GM18909 (cell line): ENCODE data around the gene HSPB2.
"Not testable (repeated sequence)": the region's sequence is repeated elsewhere in the genome, so short reads cannot be mapped to it uniquely, and the experiment has no call there.

Experiments
- ATAC-seq: cut with Tn5 transposase; IDR thresholded peaks from one replicate; pipeline ENCODE4 v1.9.1; 2021; ENCODE audit warnings: mild to moderate bottlenecking; ENCODE audit not compliant: unreplicated experiment, poor library complexity

Gene HSPB2

GRCh38 chr11:111913031-111913861 lies 712 bp downstream of the HSPB2 start:
- ATAC-seq = no peak

- ATAC-seq = no peak
Observed at GRCh38 chr11:111913997-111914396, 1.5 kb downstream of the HSPB2 start.

GRCh38 chr11:111916768-111917167 lies 4.2 kb downstream of the HSPB2 start:
- ATAC-seq = no peak

- ATAC-seq = no peak
Observed at GRCh38 chr11:111917312-111917711, 4.8 kb downstream of the HSPB2 start.

- ATAC-seq = no peak
Observed at GRCh38 chr11:111917788-111918187, 5.3 kb downstream of the HSPB2 start.

- no peak for ATAC-seq
Observed at GRCh38 chr11:111918390-111919256, 6.1 kb downstream of the HSPB2 start, which contains the start of gene C11orf52. C11orf52 (plus strand) TSS chr11:111918913; CDS start chr11:111918973, 60 bp downstream.

GRCh38 chr11:111920908-111921307 lies 8.4 kb downstream of the HSPB2 start:
- no peak for ATAC-seq

- ATAC-seq = no peak
Observed at GRCh38 chr11:111921541-111922230, 9.2 kb downstream of the HSPB2 start.

GRCh38 chr11:111922803-111923202 lies 10.3 kb downstream of the HSPB2 start:
- ATAC-seq = no peak

GRCh38 chr11:111923351-111923788 lies 10.8 kb downstream of the HSPB2 start:
- no peak for ATAC-seq

- no peak for ATAC-seq
Observed at GRCh38 chr11:111923951-111924350, 11.4 kb downstream of the HSPB2 start.

GRCh38 chr11:111925953-111926352 lies 13.4 kb downstream of the HSPB2 start:
- ATAC-seq = no peak

GRCh38 chr11:111926505-111927391 lies 14.2 kb downstream of the HSPB2 start:
- peak; percentile 93 for ATAC-seq

GRCh38 chr11:111930472-111930871 lies 17.9 kb downstream of the HSPB2 start:
- ATAC-seq = no peak

- no peak for ATAC-seq
Observed at GRCh38 chr11:111932611-111932950, 20.0 kb downstream of the HSPB2 start.

- ATAC-seq = not testable (repeated sequence)
Observed at GRCh38 chr11:111933176-111933575, 20.6 kb downstream of the HSPB2 start.

- ATAC-seq = no peak
Observed at GRCh38 chr11:111933872-111934271, 21.3 kb downstream of the HSPB2 start.

- no peak for ATAC-seq
Observed at GRCh38 chr11:111934306-111934705, 21.8 kb downstream of the HSPB2 start.

- no peak for ATAC-seq
Observed at GRCh38 chr11:111935317-111936039, 22.9 kb downstream of the HSPB2 start.
